ENCODE results near the gene POLR3G.

- TF ChIP-seq POLR2A (IDR thresholded peaks at IDR 0.05) (no peak), EP300 (IDR thresholded peaks at IDR 0.05) (no peak)
- TF ChIP-seq, protein P1, sequence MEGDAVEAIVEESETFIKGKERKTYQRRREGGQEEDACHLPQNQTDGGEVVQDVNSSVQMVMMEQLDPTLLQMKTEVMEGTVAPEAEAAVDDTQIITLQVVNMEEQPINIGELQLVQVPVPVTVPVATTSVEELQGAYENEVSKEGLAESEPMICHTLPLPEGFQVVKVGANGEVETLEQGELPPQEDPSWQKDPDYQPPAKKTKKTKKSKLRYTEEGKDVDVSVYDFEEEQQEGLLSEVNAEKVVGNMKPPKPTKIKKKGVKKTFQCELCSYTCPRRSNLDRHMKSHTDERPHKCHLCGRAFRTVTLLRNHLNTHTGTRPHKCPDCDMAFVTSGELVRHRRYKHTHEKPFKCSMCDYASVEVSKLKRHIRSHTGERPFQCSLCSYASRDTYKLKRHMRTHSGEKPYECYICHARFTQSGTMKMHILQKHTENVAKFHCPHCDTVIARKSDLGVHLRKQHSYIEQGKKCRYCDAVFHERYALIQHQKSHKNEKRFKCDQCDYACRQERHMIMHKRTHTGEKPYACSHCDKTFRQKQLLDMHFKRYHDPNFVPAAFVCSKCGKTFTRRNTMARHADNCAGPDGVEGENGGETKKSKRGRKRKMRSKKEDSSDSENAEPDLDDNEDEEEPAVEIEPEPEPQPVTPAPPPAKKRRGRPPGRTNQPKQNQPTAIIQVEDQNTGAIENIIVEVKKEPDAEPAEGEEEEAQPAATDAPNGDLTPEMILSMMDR (IDR thresholded peaks at IDR 0.05) = no peak
Observed at GRCh38 chr5:90484540-90484939, 9.9 kb downstream of the POLR3G start.
